Activated CD8-positive, alpha-beta memory T cell treated with anti-CD3 and anti-CD28 coated beads for 4 hours (primary cell): ENCODE results near the gene QSOX1.

Experiments used
- DNase-seq, 2 donors: peaks; one replicate each; pipeline ENCODE4 v3.0.0-alpha.2; 2020; ENCODE audit warnings: low read depth in 2 of 2

The QSOX1 gene

GRCh38 chr1:180170546-180171151 is 16.0 kb downstream of the QSOX1 start:
- DNase-seq, result no peak

- no peak for DNase-seq
Measured at GRCh38 chr1:180171691-180172090, 17.0 kb downstream of the QSOX1 start.

GRCh38 chr1:180173451-180173850 is 18.8 kb downstream of the QSOX1 start:
- DNase-seq, result no peak

- DNase-seq, result no peak
Measured at GRCh38 chr1:180173952-180174351, 19.3 kb downstream of the QSOX1 start.

- no peak for DNase-seq
Measured at GRCh38 chr1:180175291-180175690, 20.6 kb downstream of the QSOX1 start.

GRCh38 chr1:180175806-180176205 is 21.1 kb downstream of the QSOX1 start:
- no peak for DNase-seq

GRCh38 chr1:180176965-180177364 is 22.3 kb downstream of the QSOX1 start:
- no peak for DNase-seq

- DNase-seq, result no peak
Measured at GRCh38 chr1:180177931-180178330, 23.3 kb downstream of the QSOX1 start.

- DNase-seq, result peak in 1 of 2 donors; percentile 28
Measured at GRCh38 chr1:180178511-180179161, 24.0 kb downstream of the QSOX1 start.

GRCh38 chr1:180179162-180179957 is 24.7 kb downstream of the QSOX1 start:
- no peak for DNase-seq

- DNase-seq, result no peak
Measured at GRCh38 chr1:180181048-180181447, 26.4 kb downstream of the QSOX1 start.

- DNase-seq, result no peak
Measured at GRCh38 chr1:180181996-180182642, 27.4 kb downstream of the QSOX1 start.

GRCh38 chr1:180182643-180183311 is 28.1 kb downstream of the QSOX1 start:
- no peak for DNase-seq

- no peak for DNase-seq
Measured at GRCh38 chr1:180183426-180183825, 28.8 kb downstream of the QSOX1 start.

GRCh38 chr1:180184041-180184440 is 29.4 kb downstream of the QSOX1 start:
- no peak for DNase-seq

GRCh38 chr1:180185281-180185680 is 30.6 kb downstream of the QSOX1 start:
- no peak for DNase-seq

- DNase-seq, result no peak
Measured at GRCh38 chr1:180185971-180186645, 31.4 kb downstream of the QSOX1 start.

GRCh38 chr1:180186831-180187230 is 32.2 kb downstream of the QSOX1 start:
- DNase-seq, result no peak

- no peak for DNase-seq
Measured at GRCh38 chr1:180187626-180188025, 33.0 kb downstream of the QSOX1 start.

GRCh38 chr1:180188091-180188506 is 33.4 kb downstream of the QSOX1 start:
- no peak for DNase-seq

- no peak for DNase-seq
Measured at GRCh38 chr1:180188684-180189175, 34.1 kb downstream of the QSOX1 start.
